ENCODE measurements around the gene FILIP1L.

- TF ChIP-seq CTCF (IDR thresholded peaks at IDR 0.05) = no peak
- no peak for TF ChIP-seq EZH2phosphoT487 (IDR thresholded peaks at IDR 0.05)
Measured at GRCh38 chr3:100042166-100042981, 71.9 kb downstream of the FILIP1L start.
